H1 (cell line): ENCODE data around the gene C3orf22.

Experiments
- CTCF ChIP-seq, 3 experiments: IDR thresholded peaks; 1 replicate in 2 of 3; 2 replicates in 1 of 3; pipeline versions ENCODE4 v1.5.1 to v1.6.1; 2011; ENCODE audit warnings: low read length in 3 of 3, mild to moderate bottlenecking in 3 of 3, inconsistent platforms in 2 of 3, low read depth in 1 of 3, moderate library complexity in 1 of 3; ENCODE audit not compliant: insufficient read depth in 1 of 3; ENCODE audit errors: control extremely low read depth in 1 of 3
- EP300 ChIP-seq, 2 experiments: IDR thresholded peaks; 1 replicate in 1 of 2; 2 replicates in 1 of 2; pipeline ENCODE4 v1.6.1; 2011 to 2012; ENCODE audit warnings: low read depth in 2 of 2, low read length in 2 of 2, mild to moderate bottlenecking in 2 of 2, borderline replicate concordance in 1 of 2, inconsistent platforms in 1 of 2, moderate library complexity in 1 of 2
- KDM1A ChIP-seq: fragments of 200-600, 300-600 bp; sonication (generic); IDR thresholded peaks from 2 replicates; pipeline ENCODE4 v1.7.1; 2016; ENCODE audit warnings: mild to moderate bottlenecking, low read length, borderline replicate concordance
- KDM5A ChIP-seq: fragments of 200-600 bp; IDR thresholded peaks from 2 replicates; pipeline ENCODE4 v1.7.1; 2012; ENCODE audit warnings: mild to moderate bottlenecking, low read length, inconsistent platforms, mixed read lengths
- RAD21 ChIP-seq, 2 experiments: IDR thresholded peaks in 1 of 2; conservative IDR thresholded peaks in 1 of 2; 2 replicates each; pipeline ENCODE4 v1.6.1; 2011; ENCODE audit warnings: low read depth in 2 of 2, low read length in 2 of 2, improper control_type of control experiment in 1 of 2, inconsistent platforms in 1 of 2, mild to moderate bottlenecking in 1 of 2, moderate library complexity in 1 of 2
- SIRT6 ChIP-seq: IDR thresholded peaks from one replicate; pipeline ENCODE4 v1.7.1; 2012; ENCODE audit warnings: low read length, inconsistent platforms

GRCh38 chr3:126536126-126536525 lies 22.6 kb downstream of the C3orf22 start:
- TF ChIP-seq KDM5A (no peak), RAD21 (IDR thresholded peaks at IDR 0.05 in 1 of 2, conservative IDR thresholded peaks at IDR 0.05 in 1 of 2; ENCODE audit: low read depth in 2 of 2, low read length in 2 of 2) (no peak), KDM1A (no peak), CTCF (IDR thresholded peaks at IDR 0.05; ENCODE audit: control extremely low read depth in 1 of 3, insufficient read depth in 1 of 3, low read depth in 1 of 3, low read length in 3 of 3) (no peak), SIRT6 (no peak), EP300 (IDR thresholded peaks at IDR 0.05; ENCODE audit: borderline replicate concordance in 1 of 2, low read depth in 2 of 2, low read length in 2 of 2) (no peak)
